Sigmoid colon (tissue), 7 donors: ENCODE measurements around the gene HOXB13. TPM values are rescaled to one million over a fixed set of nuclear protein-coding genes. Genes with fewer than 3 reads are reported as not detected.

Source experiments
- DNase-seq: peaks from one replicate; pipeline ENCODE4 v3.0.0-alpha.2; 2019
- H3K27ac ChIP-seq, 4 donors: fragments of 200-600 bp; sonication (generic); one replicate each; pipeline ENCODE4 v1.5.1; 2016 to 2019; ENCODE audit warnings: mild to moderate bottlenecking in 1 of 4
- H3K27me3 ChIP-seq, 3 donors: fragments of 200-600 bp; sonication (generic); one replicate each; pipeline ENCODE4 v1.5.1; 2019; ENCODE audit warnings: mild to moderate bottlenecking in 1 of 3
- H3K36me3 ChIP-seq, 4 donors: fragments of 200-600 bp; sonication (generic); one replicate each; pipeline ENCODE4 v1.5.1; 2016 to 2019
- H3K4me1 ChIP-seq, 4 donors: fragments of 200-600 bp; sonication (generic); one replicate each; pipeline ENCODE4 v1.5.1; 2017 to 2019
- H3K4me3 ChIP-seq, 4 donors: fragments of 200-600 bp; sonication (generic); one replicate each; pipeline ENCODE4 v1.5.1; 2017 to 2019; ENCODE audit warnings: mild to moderate bottlenecking in 2 of 4, moderate library complexity in 1 of 4
- H3K9me3 ChIP-seq, 4 donors: fragments of 200-600 bp in 3 of 4; sonication (generic) in 3 of 4; one replicate each; pipeline versions ENCODE4 v1.5.1 to v1.6.1; 2013 to 2019
- CTCF ChIP-seq, 4 experiments: fragments of 450-650 bp in 3 of 4; fragments of 200-600 bp in 1 of 4; IDR thresholded peaks; one replicate each; pipeline ENCODE4 v1.5.1; 2016 to 2019; ENCODE audit warnings: antibody characterized with exemption in 4 of 4, mild to moderate bottlenecking in 3 of 4, moderate library complexity in 2 of 4
- EP300 ChIP-seq, 4 donors: sonication (generic); formaldehyde crosslinking; IDR thresholded peaks; one replicate each; pipeline ENCODE4 v1.6.1; 2017; ENCODE audit warnings: antibody characterized with exemption in 4 of 4
- POLR2A ChIP-seq, 2 donors: fragments of 450-650 bp; IDR thresholded peaks; one replicate each; pipeline ENCODE4 v1.6.1; 2016; ENCODE audit warnings: antibody characterized with exemption in 2 of 2, mild to moderate bottlenecking in 2 of 2, moderate library complexity in 2 of 2
- POLR2AphosphoS5 ChIP-seq, 4 donors: sonication (generic); formaldehyde crosslinking; IDR thresholded peaks; one replicate each; pipeline ENCODE4 v1.6.1; 2017; ENCODE audit warnings: antibody characterized with exemption in 4 of 4
- WGBS, 2 donors: extraction: QIAGEN DNeasy Blood & Tissue Kit; methylation state at CpG; one replicate each; pipeline ENCODE4 v1.1.7; 2013; 5-methylcytosine and 5-hydroxymethylcytosine counted together
- intact Hi-C: fragments of 100-400 bp; cut with DNase I; formaldehyde crosslinking; loops from one replicate; pipeline ENCODE4 v1.15.1; 2023
- polyA plus RNA-seq, 3 donors: library from polyadenylated mRNA; stranded (reverse); fragments of 200-250 nt; gene quantifications; one replicate each; pipeline ENCODE4 v1.2.3, GENCODE V29; 2013
- total RNA-seq, 4 donors: library from RNA; depleted of rRNA; stranded (reverse); fragments of >200 nt; gene quantifications; one replicate each; pipeline ENCODE4 v1.1.0, GENCODE V29; 2016
- donor health status: healthy with polysubstance abuse.
- donor health status: Bipolar disorder and iron deficiency.
- donor health status: healthy.

The HOXB13 gene
- total and polyA plus RNA-seq, 7 donors: 0.36 to 49.2 (median 1.5) TPM

GRCh38 chr17:48704361-48705248 is 23.9 kb downstream of the HOXB13 start:
- Histone ChIP-seq H3K36me3 (no peaks in the 10 kb centered on the region), H3K27ac (no peak overlapping the region), H3K4me1 (no peaks in the 10 kb centered on the region), H3K4me3 (no peak overlapping the region), H3K27me3 (peaks cover 0 to 84% (median 8%) of the 10 kb centered on the region in 3 donors), H3K9me3 (no peaks in the 10 kb centered on the region)
- TF ChIP-seq POLR2A (IDR thresholded peaks at IDR 0.05) (no peak), POLR2AphosphoS5 (IDR thresholded peaks at IDR 0.05) (no peak), EP300 (IDR thresholded peaks at IDR 0.05) (no peak), CTCF (IDR thresholded peaks at IDR 0.05) (no peak)
- intact Hi-C loops: no loop called here
- DNase-seq: no peak
- 82 to 90% methylated on average over 11 of the region's 11 CpGs for WGBS, 2 donors

GRCh38 chr17:48701864-48702532 is 26.6 kb downstream of the HOXB13 start:
- Histone ChIP-seq H3K27ac (no peak overlapping the region), H3K4me1 (no peaks in the 10 kb centered on the region), H3K27me3 (peaks cover 0 to 70% (median 8%) of the 10 kb centered on the region in 3 donors), H3K36me3 (no peaks in the 10 kb centered on the region), H3K9me3 (no peaks in the 10 kb centered on the region), H3K4me3 (no peak overlapping the region)
- 96 to 97% methylated on average over 10 of the region's 10 CpGs for WGBS, 2 donors
- TF ChIP-seq POLR2AphosphoS5 (IDR thresholded peaks at IDR 0.05): no peak
- TF ChIP-seq CTCF (IDR thresholded peaks at IDR 0.05): no peak
- intact Hi-C loops: no loop called here
- no peak for DNase-seq

- no peak for TF ChIP-seq EP300 (IDR thresholded peaks at IDR 0.05)
- TF ChIP-seq POLR2AphosphoS5 (IDR thresholded peaks at IDR 0.05): no peak
- no peak for TF ChIP-seq POLR2A (IDR thresholded peaks at IDR 0.05)
- TF ChIP-seq CTCF (IDR thresholded peaks at IDR 0.05): no peak
- H3K36me3 ChIP-seq: no peaks in the 10 kb centered on the region
- H3K4me3 ChIP-seq: no peak overlapping the region
- DNase-seq: no peak
- H3K27me3 ChIP-seq: peaks cover 0 to 22% (median 9%) of the 10 kb centered on the region in 3 donors
- no peaks in the 10 kb centered on the region for H3K9me3 ChIP-seq
- WGBS, 2 donors: 64 to 69% methylated on average over 1 of the region's 1 CpG
- intact Hi-C loops: no loop called here
- H3K27ac ChIP-seq: no peak overlapping the region
- no peaks in the 10 kb centered on the region for H3K4me1 ChIP-seq
Observed at GRCh38 chr17:48693178-48693577, 35.4 kb downstream of the HOXB13 start.

GRCh38 chr17:48692049-48692448 is 36.5 kb downstream of the HOXB13 start:
- TF ChIP-seq CTCF (IDR thresholded peaks at IDR 0.05) (no peak), EP300 (IDR thresholded peaks at IDR 0.05) (no peak)
- DNase-seq: no peak
- no peak overlapping the region for H3K27ac ChIP-seq
- H3K9me3 ChIP-seq: no peaks in the 10 kb centered on the region
- intact Hi-C loops: no loop called here
- no peaks in the 10 kb centered on the region for H3K4me1 ChIP-seq
- H3K4me3 ChIP-seq: no peak overlapping the region
- H3K36me3 ChIP-seq: no peaks in the 10 kb centered on the region
- H3K27me3 ChIP-seq: peaks cover 0 to 17% (median 9%) of the 10 kb centered on the region in 3 donors
- 90 to 94% methylated on average over 1 of the region's 1 CpG for WGBS, 2 donors
